SK-N-SH treated with all-trans-retinoic acid at 6 μM for 48 hours (cell line): ENCODE measurements around the gene CTBP1.

Source experiments
- PATZ1 ChIP-seq: fragments of 250-450 bp; sonication (Bioruptor Pico); IDR thresholded peaks from 2 replicates; pipeline ENCODE4 v1.8.0; 2020; ENCODE audit warnings: mild to moderate bottlenecking, moderate library complexity, borderline replicate concordance
- SNAI2 ChIP-seq: fragments of 250-450 bp; sonication (Bioruptor Pico); IDR thresholded peaks from 2 replicates; pipeline ENCODE4 v1.5.0; 2020; ENCODE audit warnings: mild to moderate bottlenecking, moderate library complexity
- TCF4 ChIP-seq: fragments of 250-450 bp; sonication (Bioruptor Pico); IDR thresholded peaks from 2 replicates; pipeline ENCODE4 v1.8.0; 2021; ENCODE audit warnings: mild to moderate bottlenecking, moderate library complexity, borderline replicate concordance
- ZC3H10 ChIP-seq: fragments of 250-450 bp; sonication (Bioruptor Pico); IDR thresholded peaks from 2 replicates; pipeline ENCODE4 v1.5.1; 2021; ENCODE audit warnings: mild to moderate bottlenecking, moderate library complexity
- ZFP3 ChIP-seq: fragments of 250-450 bp; sonication (Bioruptor Pico); IDR thresholded peaks from 2 replicates; pipeline ENCODE4 v1.5.0; 2020; ENCODE audit warnings: mild to moderate bottlenecking, moderate library complexity
- ZNF565 ChIP-seq: fragments of 450-650 bp; formaldehyde crosslinking; conservative IDR thresholded peaks from 2 replicates; pipeline ENCODE4 v1.5.0; 2020; ENCODE audit warnings: low read depth, mild to moderate bottlenecking, moderate library complexity
- ZNF70 ChIP-seq: fragments of 450-650 bp; formaldehyde crosslinking; IDR thresholded peaks from 2 replicates; pipeline ENCODE4 v1.5.0; 2020; ENCODE audit warnings: mild to moderate bottlenecking, moderate library complexity
- ZNF8 ChIP-seq: fragments of 450-650 bp; formaldehyde crosslinking; IDR thresholded peaks from 2 replicates; pipeline ENCODE4 v1.5.0; 2020; ENCODE audit warnings: mild to moderate bottlenecking, moderate library complexity

GRCh38 chr4:1198098-1198844, 50.7 kb downstream of the CTBP1 start:
- TF ChIP-seq ZNF565 (CRISPR knock-in tag) (no peak), ZNF70 (CRISPR knock-in tag) (no peak), ZNF8 (CRISPR knock-in tag) (no peak), PATZ1 (CRISPR knock-in tag) (no peak), TCF4 (CRISPR knock-in tag) (no peak), ZC3H10 (CRISPR knock-in tag) (no peak), ZFP3 (no peak), SNAI2 (no peak)
